Stimulated activated CD8-positive, alpha-beta memory T cell treated with anti-CD3 and anti-CD28 coated beads, Interleukin-12 subunit alpha, Interleukin-12 subunit beta, amount 100 ng/mL, for 24 hours (primary cell): ENCODE data around the gene AMER3.

Experiments
- DNase-seq: peaks from one replicate; pipeline ENCODE4 v3.0.0-alpha.2; 2020; ENCODE audit errors: extremely low read depth

The AMER3 gene

GRCh38 chr2:130785466-130786055 is 30.2 kb downstream of the AMER3 start:
- no peak for DNase-seq

DNA sequence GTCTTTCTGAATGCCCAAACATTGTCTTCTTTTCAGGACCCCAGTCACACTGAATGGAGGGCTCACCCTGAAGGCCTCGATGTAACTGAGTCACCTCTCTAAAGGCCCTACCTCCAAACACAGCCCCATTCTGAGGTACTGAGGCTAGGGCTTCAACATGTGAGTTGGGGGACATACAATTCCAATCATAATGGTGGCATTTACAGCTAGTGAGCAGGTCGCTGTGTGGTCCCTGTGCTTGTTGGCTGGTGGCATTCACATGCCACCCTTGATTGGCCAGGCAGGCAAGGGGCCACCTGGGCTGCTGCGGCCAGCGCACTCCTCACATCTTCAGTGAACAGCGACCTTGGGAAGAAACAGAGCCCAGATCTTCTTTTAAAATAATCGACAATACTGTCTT is 30.7 kb downstream of the AMER3 start:
- no peak for DNase-seq

- DNase-seq: no peak
Observed at GRCh38 chr2:130787841-130788240, 32.5 kb downstream of the AMER3 start.

DNA sequence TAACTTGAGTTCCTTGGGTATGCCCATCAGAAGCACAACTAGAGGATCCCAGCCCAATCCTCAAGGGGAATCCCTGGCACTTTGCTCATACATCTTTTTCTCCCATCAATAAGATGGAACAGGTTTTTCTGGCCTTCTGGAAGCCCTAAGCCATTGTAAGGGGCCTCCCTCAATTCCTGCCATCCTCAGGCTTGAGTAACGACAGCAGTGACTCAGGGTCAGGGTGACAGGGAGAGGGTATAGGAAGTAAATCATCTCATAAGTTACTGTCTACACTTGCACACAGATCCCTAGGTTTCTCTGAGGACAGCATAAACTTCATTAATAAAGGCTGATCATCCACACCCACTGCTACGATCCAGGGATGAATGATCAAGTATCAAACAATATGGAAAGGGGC is 35.0 kb downstream of the AMER3 start:
- no peak for DNase-seq

DNA sequence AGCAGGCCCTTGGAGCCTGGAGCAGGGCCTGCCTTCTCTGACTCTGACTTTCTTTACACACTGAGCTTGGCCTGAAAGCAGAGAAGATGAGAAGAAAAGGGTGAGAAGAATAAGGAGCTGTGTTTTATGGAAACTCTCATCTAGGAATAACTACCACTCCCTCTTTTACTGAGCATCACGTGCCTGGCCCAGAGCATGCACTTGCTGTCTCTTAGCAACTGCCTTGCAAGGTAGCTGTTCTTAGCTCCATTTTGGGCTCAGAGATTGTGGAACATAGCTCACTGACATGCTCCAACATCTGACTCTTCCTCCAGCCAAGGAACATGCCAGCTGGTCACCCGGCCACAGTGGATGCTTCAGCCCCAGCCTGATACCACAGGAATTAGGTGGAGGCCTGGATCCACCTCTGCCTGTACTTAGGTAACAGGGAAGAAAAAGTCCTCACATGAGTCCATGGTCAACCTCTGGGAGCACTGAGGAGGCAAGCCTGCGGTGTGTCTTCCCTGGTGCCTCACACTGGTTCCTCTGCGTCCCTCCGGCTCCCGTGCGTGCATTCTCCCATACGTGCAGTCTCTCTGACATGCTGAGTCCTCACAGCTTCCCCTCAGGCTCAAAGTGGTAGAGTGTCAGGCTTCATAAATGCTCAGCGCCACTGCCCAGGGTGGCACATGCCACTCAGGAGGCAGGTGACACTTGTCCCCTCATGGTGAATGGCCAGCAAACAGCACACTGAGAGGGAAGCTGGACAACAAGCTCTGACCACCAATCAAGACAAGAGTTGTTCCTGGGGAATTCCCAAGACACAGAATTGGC is 35.7 kb downstream of the AMER3 start:
- no peak for DNase-seq

- DNase-seq: no peak
Observed at GRCh38 chr2:130791617-130791939, 36.2 kb downstream of the AMER3 start.

DNA sequence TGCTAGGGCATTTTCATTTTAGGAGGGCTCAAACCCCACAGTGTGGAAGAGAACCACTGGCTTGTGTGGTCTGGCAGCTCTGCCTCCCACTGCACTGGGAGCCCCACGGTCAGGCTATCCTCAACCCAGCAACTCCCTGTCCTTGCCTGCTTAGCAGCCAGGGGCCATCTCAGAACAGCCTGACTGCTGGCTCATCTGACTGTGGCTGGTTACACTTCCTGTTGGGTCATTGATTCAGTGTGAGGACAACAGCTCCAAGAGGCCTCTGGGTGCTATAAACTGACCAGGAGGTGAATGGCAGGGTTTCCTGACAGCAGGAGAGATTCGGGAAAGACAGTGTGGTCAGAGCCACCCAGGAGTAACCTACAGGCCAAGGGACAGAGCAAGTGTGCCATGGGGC is 40.1 kb downstream of the AMER3 start:
- DNase-seq: no peak

GRCh38 chr2:130796290-130796689 is 41.0 kb downstream of the AMER3 start:
- DNase-seq: no peak

DNA sequence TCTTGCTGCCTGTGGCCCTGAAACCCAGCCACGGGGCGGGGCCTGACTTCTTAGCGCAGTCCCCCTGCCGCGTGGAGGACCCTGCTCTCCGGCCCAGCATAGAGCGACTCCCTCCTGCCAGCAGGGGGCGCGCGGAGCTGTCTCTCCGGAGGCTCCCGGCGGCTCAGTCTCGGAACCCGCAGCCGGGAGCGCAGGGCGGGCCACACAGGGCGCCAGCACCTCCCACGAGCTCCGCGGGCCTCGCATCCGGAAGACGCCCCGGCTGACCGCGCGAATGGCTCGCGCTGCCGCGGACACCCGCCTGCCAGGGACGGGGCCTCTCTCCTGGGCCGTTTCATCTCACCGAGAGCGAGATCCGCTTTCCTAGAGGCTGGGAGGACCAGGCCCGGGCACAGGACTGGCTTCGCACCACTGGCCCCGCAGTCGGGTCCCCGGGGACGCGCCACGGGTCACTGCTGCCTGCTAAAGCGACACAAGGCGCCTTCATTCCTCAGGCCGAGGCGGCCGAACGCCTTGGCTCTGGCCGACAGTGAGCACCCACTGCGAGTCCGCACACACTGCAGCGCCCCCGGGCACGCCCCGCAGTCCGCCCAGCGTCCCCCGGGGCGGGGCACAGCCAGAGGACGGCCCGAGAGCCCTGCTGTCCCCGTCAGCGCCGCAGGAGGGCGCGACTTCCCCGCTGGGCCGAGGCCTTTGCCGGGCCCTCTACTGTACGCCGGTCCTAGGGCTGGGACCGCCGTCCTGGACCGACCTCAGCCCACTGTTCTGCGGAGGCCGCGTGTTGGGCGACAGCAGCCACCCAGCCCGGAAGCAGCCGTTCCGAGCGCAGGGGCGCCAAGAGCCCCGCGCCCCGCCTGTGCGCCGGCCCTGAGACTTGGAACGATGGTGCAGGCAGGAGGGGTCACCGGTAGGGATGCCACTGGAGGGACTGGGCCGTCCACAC is 42.4 kb downstream of the AMER3 start:
- DNase-seq: peak; percentile 86

DNA sequence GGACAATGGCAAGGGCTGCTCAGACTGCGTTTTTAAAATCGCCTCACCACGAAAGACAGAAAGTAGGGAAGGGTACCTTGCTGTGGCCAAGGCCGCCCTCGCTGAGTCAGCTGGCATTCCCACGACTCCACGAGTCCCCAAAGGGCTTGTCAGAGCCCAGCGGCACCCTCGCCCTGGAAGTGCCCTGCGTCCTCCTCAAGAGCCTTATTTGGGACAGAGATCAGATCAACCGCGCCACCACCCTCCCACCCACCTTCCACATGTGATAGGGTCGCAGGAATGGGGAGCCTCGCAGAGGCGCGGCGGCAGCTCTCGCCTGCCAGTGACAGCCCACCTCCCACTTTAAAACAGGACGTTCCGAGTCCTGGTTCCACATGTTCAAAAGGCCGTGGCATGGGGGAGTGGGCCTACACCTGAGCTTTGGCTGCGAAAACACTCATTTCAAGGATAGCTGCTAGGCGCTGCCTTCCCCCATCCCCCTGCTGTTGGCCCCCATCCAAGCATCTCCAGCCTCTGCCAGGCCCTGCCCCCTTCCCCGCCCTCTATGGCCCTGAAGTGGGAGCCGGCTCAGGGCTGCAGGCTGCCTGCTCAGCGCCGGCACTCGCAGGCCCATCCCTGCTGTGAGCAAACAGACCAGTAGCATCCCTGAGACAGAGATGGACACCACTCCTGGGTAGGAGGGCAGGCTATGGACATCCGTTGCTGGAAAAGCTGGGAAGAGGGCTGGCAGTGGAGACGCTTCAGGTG is 43.3 kb downstream of the AMER3 start:
- no peak for DNase-seq

GRCh38 chr2:130799295-130799694 is 44.0 kb downstream of the AMER3 start:
- no peak for DNase-seq

DNA sequence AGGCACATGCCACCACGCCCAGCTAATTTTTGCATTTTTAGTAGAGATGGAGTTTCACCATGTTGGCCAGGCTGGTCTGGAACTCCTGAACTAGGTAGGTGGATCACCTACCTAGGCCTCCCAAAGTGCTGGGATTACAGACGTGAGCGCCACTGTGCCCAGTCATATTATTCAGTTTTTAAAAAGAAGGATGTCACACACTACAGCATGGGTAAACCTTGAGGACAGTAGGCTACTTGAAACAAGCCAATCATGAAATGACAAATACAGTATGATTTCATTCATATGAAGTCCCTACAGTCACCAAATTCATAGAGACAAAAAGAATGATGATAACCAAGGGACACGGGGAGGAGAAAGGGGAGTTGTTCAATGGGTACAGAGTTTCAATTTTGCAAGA is 50.3 kb downstream of the AMER3 start:
- no peak for DNase-seq

- no peak for DNase-seq
Observed at GRCh38 chr2:130806370-130806769, 51.0 kb downstream of the AMER3 start.

DNA sequence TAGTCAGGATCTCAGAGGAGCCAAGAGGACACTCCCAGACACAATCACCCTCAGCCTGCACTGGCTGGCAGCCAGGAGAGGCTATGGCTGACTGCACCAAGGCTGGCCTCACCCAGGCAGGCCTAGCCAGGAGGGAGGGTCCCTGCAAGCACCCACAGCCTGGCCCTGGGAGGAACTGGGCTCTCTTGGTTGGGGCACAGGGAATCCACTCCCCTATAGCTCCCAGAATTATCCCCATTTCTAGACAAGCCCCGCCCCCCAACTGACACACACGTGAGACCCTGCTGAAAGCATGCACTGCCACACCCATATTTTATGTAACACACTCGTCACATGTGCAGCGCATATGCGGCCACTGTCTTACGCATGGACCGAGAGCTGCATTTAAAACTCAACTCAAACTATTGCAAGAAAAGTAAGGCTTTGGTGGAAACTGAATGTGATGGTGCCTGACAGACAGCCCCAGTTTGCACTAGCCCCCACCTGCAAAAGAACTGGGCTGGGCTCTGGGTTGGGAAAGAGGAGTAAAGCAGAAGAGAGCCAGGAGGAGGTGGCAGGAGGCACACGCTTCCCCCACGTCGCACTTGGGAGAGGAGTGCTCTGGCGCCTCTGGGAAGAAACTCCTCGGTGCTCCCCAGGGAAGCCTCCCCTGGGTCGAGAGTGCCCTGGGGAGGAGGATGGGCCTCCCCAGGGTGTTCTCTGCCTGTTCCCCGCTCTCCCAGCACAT is 52.5 kb downstream of the AMER3 start:
- no peak for DNase-seq

DNA sequence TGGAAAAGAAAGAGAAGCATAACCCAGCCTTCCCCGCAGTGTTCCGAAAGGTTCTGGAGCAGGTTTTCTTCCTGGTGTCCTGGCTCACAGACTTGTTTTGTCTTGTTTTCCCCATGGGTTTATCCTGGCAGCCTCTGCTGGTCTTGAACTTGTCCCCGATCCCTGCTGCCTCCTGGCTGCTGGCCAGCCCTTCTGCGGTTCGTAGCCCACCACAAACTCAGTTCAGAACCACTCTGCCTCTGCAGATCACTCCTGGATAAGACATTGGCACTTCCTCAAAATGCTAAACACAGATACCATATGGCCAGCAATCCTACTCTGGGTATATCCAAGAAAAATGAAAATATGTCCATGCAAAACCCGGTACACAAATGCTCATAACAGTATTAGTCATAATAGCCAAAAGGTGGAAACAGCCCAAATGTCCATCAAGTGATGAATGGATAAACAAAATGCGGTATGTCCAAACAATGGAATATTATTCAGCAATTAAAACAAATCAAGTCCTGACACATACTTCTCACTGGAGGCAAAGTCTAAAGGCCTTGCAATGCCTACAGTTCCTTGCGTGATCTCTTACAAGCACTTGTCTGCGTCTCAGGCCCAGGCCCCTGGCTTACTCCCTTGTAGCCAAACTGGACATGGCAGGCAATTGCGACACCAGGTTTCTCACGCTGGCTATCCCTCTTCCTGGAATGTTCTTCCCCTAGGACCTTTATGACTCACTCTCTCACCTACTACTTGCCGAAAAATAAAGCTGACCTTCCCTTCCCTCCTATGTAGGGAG is 53.3 kb downstream of the AMER3 start:
- no peak for DNase-seq

GRCh38 chr2:130810490-130810889 is 55.1 kb downstream of the AMER3 start:
- no peak for DNase-seq

- DNase-seq: no peak
Observed at GRCh38 chr2:130813722-130814121, 58.4 kb downstream of the AMER3 start.

DNA sequence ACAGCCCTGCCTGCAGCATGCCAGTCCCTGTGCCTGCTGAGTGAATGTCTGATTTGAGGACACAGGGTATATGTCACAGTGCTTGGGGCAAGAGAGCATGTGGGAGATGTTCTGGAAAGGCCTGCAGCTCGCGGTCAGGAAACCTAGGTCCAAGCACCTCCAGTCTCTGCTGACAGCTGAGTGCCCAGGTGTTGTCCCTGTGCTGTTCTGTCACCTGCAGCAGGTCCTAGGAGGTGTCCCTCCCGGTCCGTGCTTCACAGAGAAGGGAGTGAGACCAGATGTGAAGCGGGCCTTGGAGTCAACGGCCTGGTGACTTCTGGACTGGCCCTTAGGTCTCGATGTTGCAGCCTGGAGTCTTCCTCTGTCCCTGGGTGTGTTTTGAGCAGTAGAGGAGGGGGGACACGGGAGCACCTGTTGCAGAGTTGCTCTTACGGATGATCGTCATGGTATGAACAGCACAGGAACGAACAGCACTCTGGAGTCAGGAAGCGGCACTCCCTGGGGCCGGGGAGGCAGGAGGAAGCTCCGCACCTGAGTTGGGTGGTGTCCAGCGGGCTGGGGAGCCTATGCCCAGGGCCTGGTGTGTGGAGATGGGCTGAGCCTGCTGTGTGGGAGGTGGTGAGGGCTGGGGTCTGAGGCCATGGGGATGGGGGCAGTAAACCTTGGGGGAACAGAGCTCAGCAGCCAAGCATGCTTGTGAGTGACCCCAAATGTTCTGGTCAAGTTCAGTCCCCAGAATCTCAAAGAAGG is 59.8 kb downstream of the AMER3 start:
- no peak for DNase-seq
